Suprapubic skin (tissue), 4 donors: ENCODE data around the gene CNOT1. TPM values are rescaled to one million over a fixed set of nuclear protein-coding genes. Genes with fewer than 3 reads are reported as not detected.
A peak's percentile ranks its signal among the peaks of the same experiment; 100 is the strongest.

Experiments used
- DNase-seq, 2 donors: peaks; one replicate each; pipeline ENCODE4 v3.0.0-alpha.2; 2019; ENCODE audit warnings: low spot score in 2 of 2
- H3K27ac ChIP-seq: fragments of 200-600 bp; sonication (generic); one replicate; pipeline ENCODE4 v1.5.1; 2019
- H3K27me3 ChIP-seq: fragments of 200-600 bp; sonication (generic); one replicate; pipeline ENCODE4 v1.5.1; 2019
- H3K36me3 ChIP-seq: fragments of 200-600 bp; sonication (generic); one replicate; pipeline ENCODE4 v1.5.1; 2019
- H3K4me1 ChIP-seq: fragments of 200-600 bp; sonication (generic); one replicate; pipeline ENCODE4 v1.5.1; 2019
- H3K4me3 ChIP-seq: fragments of 200-600 bp; sonication (generic); one replicate; pipeline ENCODE4 v1.5.1; 2019; ENCODE audit warnings: mild to moderate bottlenecking
- H3K9me3 ChIP-seq: fragments of 200-600 bp; sonication (generic); one replicate; pipeline ENCODE4 v1.5.1; 2019
- EP300 ChIP-seq: sonication (generic); formaldehyde crosslinking; IDR thresholded peaks from one replicate; pipeline ENCODE4 v1.6.1; 2017; ENCODE audit warnings: antibody characterized with exemption
- POLR2A ChIP-seq, 2 donors: fragments of 450-650 bp; IDR thresholded peaks; one replicate each; pipeline ENCODE4 v1.6.1; 2017; ENCODE audit warnings: antibody characterized with exemption in 2 of 2, mild to moderate bottlenecking in 2 of 2, moderate library complexity in 2 of 2
- POLR2AphosphoS5 ChIP-seq, 3 donors: sonication (generic); formaldehyde crosslinking; IDR thresholded peaks; one replicate each; pipeline ENCODE4 v1.6.1; 2017; ENCODE audit warnings: antibody characterized with exemption in 3 of 3
- WGBS: methylation state at CpG from one replicate; pipeline ENCODE4 v1.1.5; 2018; 5-methylcytosine and 5-hydroxymethylcytosine counted together
- total RNA-seq, 4 donors: library from RNA; depleted of rRNA; stranded (reverse); fragments of >200 nt; gene quantifications; one replicate each; pipeline ENCODE4 v1.1.0, GENCODE V29; 2016
- TF ChIP-seq, protein P1 (sequence below), 2 donors: fragments of 200-600 bp in 1 of 2; fragments of 450-650 bp in 1 of 2; sonication (generic) in 1 of 2; IDR thresholded peaks; one replicate each; pipeline ENCODE4 v1.5.1; 2016 to 2019; ENCODE audit warnings: antibody characterized with exemption in 2 of 2, mild to moderate bottlenecking in 1 of 2, moderate library complexity in 1 of 2

Gene CNOT1
- total RNA-seq, 4 donors from 2014 or later, result 94.8 to 238 (median 143) TPM

DNA sequence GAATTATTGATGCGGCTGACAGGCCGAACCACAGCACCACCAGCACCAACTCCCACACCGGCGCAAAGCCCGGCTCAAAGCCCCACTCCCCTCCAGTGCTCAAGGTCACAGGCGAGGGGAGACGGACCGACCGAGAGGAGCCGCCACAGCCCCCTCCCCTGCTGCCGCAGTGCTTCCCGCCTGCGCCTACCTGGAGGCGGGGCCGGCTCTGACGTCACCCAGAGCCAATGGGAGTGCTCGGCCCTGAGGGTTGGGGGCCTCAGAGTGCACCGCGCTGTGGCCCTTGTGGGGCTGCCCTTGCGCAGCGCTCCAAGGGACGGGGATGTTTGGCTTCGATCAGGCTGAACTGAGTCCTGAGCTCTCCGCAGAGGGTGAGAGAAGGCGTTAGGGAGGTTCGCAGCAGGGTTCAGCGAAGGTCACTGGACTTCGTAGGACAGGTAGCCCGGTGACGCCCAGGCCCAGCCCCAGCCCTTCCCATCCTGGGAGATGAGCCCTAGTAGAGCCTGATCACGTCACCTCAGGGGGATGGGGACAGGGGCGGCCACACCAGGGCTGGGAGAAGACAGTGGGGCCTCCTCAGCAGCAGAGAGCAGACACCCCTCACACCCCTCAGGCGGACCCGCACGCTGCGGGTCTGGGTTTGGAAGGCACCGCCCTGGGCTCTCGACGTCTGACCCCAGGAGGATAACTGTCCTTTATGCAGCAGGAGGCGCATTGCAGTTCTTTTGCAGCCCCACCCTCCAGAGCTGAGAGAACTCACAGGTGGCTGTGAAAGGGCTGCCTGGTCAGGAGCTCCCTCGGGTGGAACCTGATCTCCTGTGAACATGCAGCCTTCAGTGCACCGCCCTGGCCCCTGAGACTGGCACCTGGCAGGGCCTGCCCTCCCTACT is 128.1 kb downstream of the CNOT1 start:
- WGBS, result 34% methylated on average over 18 of the region's 42 CpGs
- H3K4me1 ChIP-seq, result peaks cover 19% of the 10 kb centered on the region
- H3K9me3 ChIP-seq, result no peaks in the 10 kb centered on the region
- H3K36me3 ChIP-seq, result no peaks in the 10 kb centered on the region
- DNase-seq, result peak; percentile 63 to 74
- no peak for TF ChIP-seq POLR2AphosphoS5 (IDR thresholded peaks at IDR 0.05)
- TF ChIP-seq EP300, result no peak
- TF ChIP-seq, protein P1, sequence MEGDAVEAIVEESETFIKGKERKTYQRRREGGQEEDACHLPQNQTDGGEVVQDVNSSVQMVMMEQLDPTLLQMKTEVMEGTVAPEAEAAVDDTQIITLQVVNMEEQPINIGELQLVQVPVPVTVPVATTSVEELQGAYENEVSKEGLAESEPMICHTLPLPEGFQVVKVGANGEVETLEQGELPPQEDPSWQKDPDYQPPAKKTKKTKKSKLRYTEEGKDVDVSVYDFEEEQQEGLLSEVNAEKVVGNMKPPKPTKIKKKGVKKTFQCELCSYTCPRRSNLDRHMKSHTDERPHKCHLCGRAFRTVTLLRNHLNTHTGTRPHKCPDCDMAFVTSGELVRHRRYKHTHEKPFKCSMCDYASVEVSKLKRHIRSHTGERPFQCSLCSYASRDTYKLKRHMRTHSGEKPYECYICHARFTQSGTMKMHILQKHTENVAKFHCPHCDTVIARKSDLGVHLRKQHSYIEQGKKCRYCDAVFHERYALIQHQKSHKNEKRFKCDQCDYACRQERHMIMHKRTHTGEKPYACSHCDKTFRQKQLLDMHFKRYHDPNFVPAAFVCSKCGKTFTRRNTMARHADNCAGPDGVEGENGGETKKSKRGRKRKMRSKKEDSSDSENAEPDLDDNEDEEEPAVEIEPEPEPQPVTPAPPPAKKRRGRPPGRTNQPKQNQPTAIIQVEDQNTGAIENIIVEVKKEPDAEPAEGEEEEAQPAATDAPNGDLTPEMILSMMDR (IDR thresholded peaks at IDR 0.05), result no peak
- TF ChIP-seq POLR2A (IDR thresholded peaks at IDR 0.05), result no peak
- no peak overlapping the region for H3K27ac ChIP-seq
- H3K27me3 ChIP-seq, result peaks cover 22% of the 10 kb centered on the region
- peak overlapping the region; percentile 41 for H3K4me3 ChIP-seq

DNA sequence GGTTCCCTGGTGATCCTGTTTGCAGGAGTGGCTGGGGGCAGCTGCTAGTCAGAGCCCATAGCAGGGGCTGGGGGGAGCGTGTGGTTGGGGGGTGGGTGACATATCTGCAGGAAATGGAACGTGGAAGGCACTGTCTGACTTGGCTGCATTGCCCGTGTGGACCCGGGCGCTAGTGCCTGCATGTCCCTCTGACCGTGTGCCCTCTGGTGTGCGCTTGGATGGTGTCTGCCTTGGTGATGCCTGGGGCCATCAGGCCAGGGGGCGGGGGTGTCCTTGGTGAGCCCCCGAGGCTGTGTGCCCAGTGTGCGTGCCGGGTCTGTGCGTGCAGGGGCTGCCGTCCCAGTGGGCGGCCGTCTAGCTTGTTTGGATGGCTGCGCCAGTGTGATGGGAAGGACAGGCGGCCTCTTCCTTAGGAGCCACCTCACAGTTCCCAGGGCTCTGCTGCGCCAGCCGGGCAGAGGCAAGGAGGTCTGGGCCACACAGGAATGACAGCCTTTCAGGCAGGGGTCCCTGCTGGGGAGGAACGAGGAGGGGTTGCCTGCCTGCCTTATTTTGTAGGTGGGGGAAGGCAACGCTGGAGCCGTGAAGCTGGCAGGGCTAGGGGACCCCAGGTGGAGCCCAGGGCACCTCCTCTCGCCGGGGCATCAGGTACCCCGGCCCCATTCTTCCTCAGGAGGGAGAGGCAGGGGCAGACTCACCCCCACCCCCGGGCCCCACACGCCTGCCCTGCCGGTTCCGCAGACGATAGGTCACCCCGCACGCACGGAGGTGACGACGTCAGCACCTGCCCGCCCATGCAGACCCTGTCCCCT is 129.0 kb downstream of the CNOT1 start:
- peaks cover 22% of the 10 kb centered on the region for H3K27me3 ChIP-seq
- H3K36me3 ChIP-seq, result no peaks in the 10 kb centered on the region
- no peak overlapping the region for H3K27ac ChIP-seq
- no peaks in the 10 kb centered on the region for H3K9me3 ChIP-seq
- TF ChIP-seq, protein P1 (IDR thresholded peaks at IDR 0.05), result no peak
- H3K4me1 ChIP-seq, result peaks cover 19% of the 10 kb centered on the region
- 7% methylated on average over 3 of the region's 36 CpGs for WGBS
- peak; percentile 55 to 77 for DNase-seq
- peak overlapping the region; percentile 41 for H3K4me3 ChIP-seq

DNA sequence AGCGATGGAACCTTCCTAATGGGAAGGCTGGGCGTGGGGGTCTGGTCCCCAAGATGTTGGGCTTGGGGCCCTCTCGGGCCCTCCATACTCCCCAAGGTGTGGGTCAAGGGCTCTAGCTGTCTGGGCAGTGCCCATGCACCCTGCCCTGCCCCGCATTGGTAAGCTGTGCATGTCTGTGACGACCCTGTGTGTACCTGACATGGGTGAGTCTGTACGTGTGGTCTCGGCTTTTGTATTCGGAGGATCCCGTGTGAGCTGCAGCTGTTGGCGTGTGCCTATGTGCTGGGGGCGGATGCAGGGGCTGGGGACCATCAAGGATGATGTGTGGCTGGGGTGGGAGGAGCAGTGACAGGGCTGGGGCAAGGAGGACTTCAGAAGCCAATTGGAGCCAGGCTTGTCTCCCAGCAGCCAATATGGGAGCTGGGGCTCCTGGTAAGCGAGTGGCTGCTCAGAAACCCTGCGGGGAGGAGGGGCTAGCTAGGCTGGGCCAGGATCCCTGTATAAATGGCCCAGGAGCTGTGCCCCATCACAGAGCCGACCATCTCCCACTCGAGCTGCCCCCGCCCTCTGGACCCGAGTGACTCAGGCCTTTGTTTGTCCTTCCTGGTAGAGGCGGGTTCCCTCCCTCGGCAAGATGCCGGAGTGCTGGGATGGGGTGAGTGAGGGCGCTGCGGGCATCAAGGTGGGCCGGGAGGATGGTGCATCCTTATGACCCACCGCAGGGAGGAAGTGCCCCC is 129.8 kb downstream of the CNOT1 start, which contains the start of gene NDRG4:
TSS of gene NDRG4 (plus strand) at position 529 of the 737 bp plus-strand sequence. CDS start at position 635, 106 bp downstream.
- peak; percentile 67 to 80 for DNase-seq
- peaks cover 19% of the 10 kb centered on the region for H3K4me1 ChIP-seq
- H3K36me3 ChIP-seq, result no peaks in the 10 kb centered on the region
- no peak within 1 kb of the TSS for H3K27ac ChIP-seq
- no peaks in the 10 kb centered on the region for H3K9me3 ChIP-seq
- peaks cover 22% of the 10 kb centered on the region for H3K27me3 ChIP-seq
- H3K4me3 ChIP-seq, result peak within 1 kb of the TSS; percentile 41
- TF ChIP-seq POLR2AphosphoS5 (IDR thresholded peaks at IDR 0.05), result no peak
- TF ChIP-seq, protein P1 (IDR thresholded peaks at IDR 0.05), result no peak
- TF ChIP-seq POLR2A (IDR thresholded peaks at IDR 0.05), result no peak
- no peak for TF ChIP-seq EP300
- 34% methylated on average over 8 of the region's 24 CpGs for whole genome bisulfite sequencing

DNA sequence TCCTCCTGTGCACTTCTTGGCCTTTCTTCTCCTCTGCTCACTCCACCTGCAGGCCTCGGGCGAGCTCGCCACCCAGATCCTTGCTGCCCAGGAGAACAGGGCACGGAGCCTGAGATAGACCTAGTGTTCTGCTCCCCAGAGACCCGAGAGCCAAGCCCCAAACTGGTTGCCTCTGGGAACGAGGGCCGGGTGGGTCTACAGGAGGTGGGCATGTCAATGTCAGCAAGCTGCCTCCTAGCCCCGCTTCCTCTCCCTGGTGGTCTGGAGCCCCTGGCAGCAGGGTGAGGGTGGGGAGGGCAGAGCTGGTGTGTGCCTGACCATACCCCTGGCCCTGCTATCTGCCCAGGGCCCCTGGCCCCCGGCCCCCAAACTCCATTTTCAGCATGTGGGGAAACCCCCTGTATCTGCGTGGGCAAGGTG is 130.5 kb downstream of the CNOT1 start:
- TF ChIP-seq POLR2AphosphoS5 (IDR thresholded peaks at IDR 0.05), result no peak
- TF ChIP-seq, protein P1 (IDR thresholded peaks at IDR 0.05), result no peak
- TF ChIP-seq POLR2A (IDR thresholded peaks at IDR 0.05), result no peak
- TF ChIP-seq EP300, result no peak
- WGBS, result 83% methylated on average over 7 of the region's 10 CpGs
- Histone ChIP-seq H3K27me3 (peaks cover 22% of the 10 kb centered on the region), H3K4me3 (no peak overlapping the region), H3K27ac (no peak overlapping the region), H3K4me1 (peaks cover 19% of the 10 kb centered on the region), H3K36me3 (no peaks in the 10 kb centered on the region), H3K9me3 (no peaks in the 10 kb centered on the region)
- DNase-seq, result peak in 1 of 2 donors; percentile 50
